GM23338 (cell line): ENCODE measurements around the gene SYNE2. TPM values are rescaled to one million over a fixed set of nuclear protein-coding genes. Genes with fewer than 3 reads are reported as not detected.

Experiments
- ATAC-seq: fragments of 200-7000 bp; cut with Tn5 transposase; 3 replicates; pipeline ENCODE4 v1.9.1; 2020
- DNase-seq: peaks from one replicate; pipeline ENCODE4 v3.0.0-alpha.2; 2015; ENCODE audit warnings: low spot score
- H2AFZ ChIP-seq: fragments of 200-600 bp; sonication (generic); 2 replicates; pipeline ENCODE4 v1.8.0; 2016; ENCODE audit warnings: antibody characterized with exemption, mild to moderate bottlenecking, moderate library complexity
- H3F3A ChIP-seq: fragments of 200-600 bp; sonication (generic); replicated peaks from 2 replicates; pipeline ENCODE4 v1.8.0; 2017; ENCODE audit warnings: antibody characterized with exemption, mixed run types, low read depth
- H3K27ac ChIP-seq: fragments of 200-600 bp; sonication (generic); 2 replicates; pipeline ENCODE4 v1.6.1; 2016; ENCODE audit warnings: low read depth
- H3K27me3 ChIP-seq: fragments of 200-600 bp; sonication (generic); 2 replicates; pipeline ENCODE4 v1.8.0; 2016; ENCODE audit warnings: mild to moderate bottlenecking, mixed run types, moderate library complexity; ENCODE audit not compliant: insufficient read depth
- H3K36me3 ChIP-seq: fragments of 200-600 bp; sonication (generic); 2 replicates; pipeline ENCODE4 v1.8.0; 2016; ENCODE audit warnings: mild to moderate bottlenecking; ENCODE audit not compliant: insufficient read depth
- H3K4me1 ChIP-seq: fragments of 200-600 bp; sonication (generic); 2 replicates; pipeline ENCODE4 v1.8.0; 2016; ENCODE audit warnings: mild to moderate bottlenecking, moderate library complexity; ENCODE audit not compliant: insufficient read depth
- H3K4me2 ChIP-seq: fragments of 200-600 bp; sonication (generic); 2 replicates; pipeline ENCODE4 v1.7.1; 2017; ENCODE audit warnings: mixed run types
- H3K4me3 ChIP-seq: fragments of 200-600 bp; sonication (generic); 2 replicates; pipeline ENCODE4 v1.6.1; 2016; ENCODE audit warnings: mixed run types
- H3K79me2 ChIP-seq: fragments of 200-600 bp; sonication (generic); replicated peaks from 2 replicates; pipeline ENCODE4 v1.8.0; 2017; ENCODE audit warnings: mild to moderate bottlenecking; ENCODE audit not compliant: insufficient read depth
- H3K9me2 ChIP-seq: fragments of 200-600 bp; sonication (generic); 2 replicates; pipeline ENCODE4 v1.8.0; 2017; ENCODE audit not compliant: insufficient read depth
- H4K20me1 ChIP-seq: fragments of 200-600 bp; sonication (generic); replicated peaks from 2 replicates; pipeline ENCODE4 v1.8.0; 2017; ENCODE audit warnings: mild to moderate bottlenecking; ENCODE audit not compliant: insufficient read depth
- H3K27ac Mint-ChIP-seq: 2 replicates; pipeline ENCODE4 v1.8.0; 2020; ENCODE audit warnings: inconsistent platforms, mild to moderate bottlenecking, moderate library complexity, mixed read lengths
- H3K27me3 Mint-ChIP-seq: 3 replicates; pipeline ENCODE4 v1.8.0; 2022; ENCODE audit warnings: low read depth, mild to moderate bottlenecking, moderate library complexity, mixed read lengths, inconsistent platforms; ENCODE audit not compliant: insufficient read depth, poor library complexity
- H3K36me3 Mint-ChIP-seq: 3 replicates; pipeline ENCODE4 v1.8.0; 2021; ENCODE audit warnings: low read depth, mild to moderate bottlenecking, inconsistent platforms, moderate library complexity, mixed read lengths
- H3K4me1 Mint-ChIP-seq: 3 replicates; pipeline ENCODE4 v1.8.0; 2020; ENCODE audit warnings: mild to moderate bottlenecking, inconsistent platforms, mixed read lengths
- H3K4me3 Mint-ChIP-seq: 3 replicates; pipeline ENCODE4 v1.8.0; 2021; ENCODE audit warnings: moderate library complexity, mild to moderate bottlenecking, inconsistent platforms, mixed read lengths
- H3K9me3 Mint-ChIP-seq: 3 replicates; pipeline ENCODE4 v1.8.0; 2020; ENCODE audit warnings: moderate library complexity, mild to moderate bottlenecking, inconsistent platforms, mixed read lengths
- EZH2 ChIP-seq: fragments of 200-600 bp; sonication (generic); IDR thresholded peaks from one replicate; pipeline ENCODE4 v1.8.0; 2017; ENCODE audit warnings: antibody characterized with exemption, mild to moderate bottlenecking, low read depth; ENCODE audit not compliant: unreplicated experiment
- EZH2phosphoT487 ChIP-seq: fragments of 200-600 bp; sonication (generic); IDR thresholded peaks from one replicate; pipeline ENCODE4 v1.8.1; 2018; ENCODE audit warnings: antibody characterized with exemption; ENCODE audit not compliant: unreplicated experiment
- POLR2AphosphoS5 ChIP-seq: IDR thresholded peaks from 2 replicates; pipeline ENCODE4 v1.6.1; 2016; ENCODE audit warnings: antibody characterized with exemption, low read depth
- ZNF114 ChIP-seq: fragments of 250-450 bp; sonication (Bioruptor Pico); IDR thresholded peaks from 2 replicates; pipeline ENCODE4 v1.5.0; 2020; ENCODE audit warnings: mild to moderate bottlenecking, moderate library complexity
- polyA plus RNA-seq: library from polyadenylated mRNA; unstranded; fragments of >200 nt; fragmentation: Nextera tagmentation; extraction: Ambion mirVana; gene quantifications from 2 replicates; pipeline ENCODE4 v1.2.1, GENCODE V29; 2016
- total RNA-seq: library from RNA; depleted of rRNA; stranded (reverse); fragments of >200 nt; shearing (Covaris generic); gene quantifications from 2 replicates; pipeline ENCODE4 v1.2.3, GENCODE V29; 2014
- TF ChIP-seq, protein P1 (sequence below), 2 experiments: fragments of 200-600 bp in 1 of 2; sonication (generic) in 1 of 2; conservative IDR thresholded peaks; 2 replicates each; pipeline versions ENCODE4 v1.5.1 to v1.6.1; 2016 to 2017; ENCODE audit warnings: antibody characterized with exemption in 2 of 2, low read depth in 2 of 2, mild to moderate bottlenecking in 2 of 2, moderate library complexity in 1 of 2
- TF ChIP-seq, protein P2 (sequence below): IDR thresholded peaks from 2 replicates; pipeline ENCODE4 v1.6.1; 2016; ENCODE audit warnings: antibody characterized with exemption
- TF ChIP-seq, protein P3 (sequence below): fragments of 250-450 bp; sonication (Bioruptor Pico); IDR thresholded peaks from 2 replicates; pipeline ENCODE4 v1.5.0; 2020; ENCODE audit warnings: mild to moderate bottlenecking, moderate library complexity

The SYNE2 gene
- total and polyA plus RNA-seq, 2 experiments from 2014 or later, result 34.3 to 86.5 TPM

DNA sequence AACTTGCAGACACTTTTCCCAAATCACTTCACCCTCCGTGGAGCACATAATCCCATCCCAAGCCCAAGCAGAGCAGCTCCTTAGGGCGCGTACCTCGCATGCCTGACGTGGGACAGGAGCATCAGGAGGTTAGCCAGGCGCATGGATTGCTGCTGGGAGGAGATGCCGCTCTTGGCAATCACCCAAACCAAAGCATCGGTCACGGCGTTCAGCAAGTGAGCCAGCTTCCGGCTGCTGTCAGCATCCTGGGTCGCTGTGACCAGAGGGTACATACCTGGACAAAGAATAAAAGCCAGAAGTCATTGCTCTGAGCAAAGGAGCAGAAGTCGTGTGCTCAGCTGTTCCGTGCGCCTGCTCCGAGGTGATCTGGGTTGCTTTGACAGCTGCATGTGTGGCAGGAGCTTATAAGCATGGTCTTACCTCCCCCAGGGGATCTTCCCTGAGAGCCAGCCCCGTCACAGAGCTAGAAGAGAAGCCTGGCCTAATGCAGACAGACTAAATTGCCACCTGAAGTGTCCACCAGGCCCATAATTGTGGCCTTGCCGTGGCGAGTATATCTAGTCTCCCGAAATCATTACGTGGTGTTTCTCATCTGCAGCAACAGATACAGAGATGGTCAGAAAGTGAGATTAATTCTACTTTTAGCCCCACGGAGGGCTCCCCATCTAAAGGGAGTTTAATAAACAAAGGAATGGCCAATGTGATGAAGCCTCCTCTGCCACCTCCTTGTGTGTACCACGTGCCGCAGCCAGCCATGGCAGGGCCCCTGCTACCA is 382.3 kb downstream of the SYNE2 start:
- H4K20me1 ChIP-seq, result no peaks in the 10 kb centered on the region; the same call in 1 of the 2 replicates
- Mint-ChIP-seq H3K4me1 (no peaks in the 10 kb centered on the region), H3K27me3 (peaks cover 14% of the 10 kb centered on the region), H3K27ac (no peak overlapping the region), H3K9me3 (no peaks in the 10 kb centered on the region), H3K36me3 (peaks cover 2% of the 10 kb centered on the region; the same call in 1 of the 3 replicates), H3K4me3 (no peak overlapping the region)
- no peaks in the 10 kb centered on the region for H3K27me3 ChIP-seq
- H3K4me3 ChIP-seq, result no peak overlapping the region
- no peaks in the 10 kb centered on the region for H3K79me2 ChIP-seq
- no peak overlapping the region for H3K4me2 ChIP-seq
- no peak for DNase-seq
- TF ChIP-seq EZH2 (no peak), ZNF114 (CRISPR knock-in tag) (no peak)
- TF ChIP-seq, protein P1, sequence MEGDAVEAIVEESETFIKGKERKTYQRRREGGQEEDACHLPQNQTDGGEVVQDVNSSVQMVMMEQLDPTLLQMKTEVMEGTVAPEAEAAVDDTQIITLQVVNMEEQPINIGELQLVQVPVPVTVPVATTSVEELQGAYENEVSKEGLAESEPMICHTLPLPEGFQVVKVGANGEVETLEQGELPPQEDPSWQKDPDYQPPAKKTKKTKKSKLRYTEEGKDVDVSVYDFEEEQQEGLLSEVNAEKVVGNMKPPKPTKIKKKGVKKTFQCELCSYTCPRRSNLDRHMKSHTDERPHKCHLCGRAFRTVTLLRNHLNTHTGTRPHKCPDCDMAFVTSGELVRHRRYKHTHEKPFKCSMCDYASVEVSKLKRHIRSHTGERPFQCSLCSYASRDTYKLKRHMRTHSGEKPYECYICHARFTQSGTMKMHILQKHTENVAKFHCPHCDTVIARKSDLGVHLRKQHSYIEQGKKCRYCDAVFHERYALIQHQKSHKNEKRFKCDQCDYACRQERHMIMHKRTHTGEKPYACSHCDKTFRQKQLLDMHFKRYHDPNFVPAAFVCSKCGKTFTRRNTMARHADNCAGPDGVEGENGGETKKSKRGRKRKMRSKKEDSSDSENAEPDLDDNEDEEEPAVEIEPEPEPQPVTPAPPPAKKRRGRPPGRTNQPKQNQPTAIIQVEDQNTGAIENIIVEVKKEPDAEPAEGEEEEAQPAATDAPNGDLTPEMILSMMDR (conservative IDR thresholded peaks at IDR 0.05; ENCODE audit: low read depth in 2 of 2), result no peak
- H3K36me3 ChIP-seq, result no peaks in the 10 kb centered on the region
- H3F3A ChIP-seq, result no peaks in the 10 kb centered on the region
- no peak overlapping the region for H2AFZ ChIP-seq
- H3K27ac ChIP-seq, result no peak overlapping the region
- ATAC-seq, result no peak; the same call in 2 of the 3 replicates
- H3K4me1 ChIP-seq, result no peaks in the 10 kb centered on the region
- no peaks in the 10 kb centered on the region for H3K9me2 ChIP-seq

DNA sequence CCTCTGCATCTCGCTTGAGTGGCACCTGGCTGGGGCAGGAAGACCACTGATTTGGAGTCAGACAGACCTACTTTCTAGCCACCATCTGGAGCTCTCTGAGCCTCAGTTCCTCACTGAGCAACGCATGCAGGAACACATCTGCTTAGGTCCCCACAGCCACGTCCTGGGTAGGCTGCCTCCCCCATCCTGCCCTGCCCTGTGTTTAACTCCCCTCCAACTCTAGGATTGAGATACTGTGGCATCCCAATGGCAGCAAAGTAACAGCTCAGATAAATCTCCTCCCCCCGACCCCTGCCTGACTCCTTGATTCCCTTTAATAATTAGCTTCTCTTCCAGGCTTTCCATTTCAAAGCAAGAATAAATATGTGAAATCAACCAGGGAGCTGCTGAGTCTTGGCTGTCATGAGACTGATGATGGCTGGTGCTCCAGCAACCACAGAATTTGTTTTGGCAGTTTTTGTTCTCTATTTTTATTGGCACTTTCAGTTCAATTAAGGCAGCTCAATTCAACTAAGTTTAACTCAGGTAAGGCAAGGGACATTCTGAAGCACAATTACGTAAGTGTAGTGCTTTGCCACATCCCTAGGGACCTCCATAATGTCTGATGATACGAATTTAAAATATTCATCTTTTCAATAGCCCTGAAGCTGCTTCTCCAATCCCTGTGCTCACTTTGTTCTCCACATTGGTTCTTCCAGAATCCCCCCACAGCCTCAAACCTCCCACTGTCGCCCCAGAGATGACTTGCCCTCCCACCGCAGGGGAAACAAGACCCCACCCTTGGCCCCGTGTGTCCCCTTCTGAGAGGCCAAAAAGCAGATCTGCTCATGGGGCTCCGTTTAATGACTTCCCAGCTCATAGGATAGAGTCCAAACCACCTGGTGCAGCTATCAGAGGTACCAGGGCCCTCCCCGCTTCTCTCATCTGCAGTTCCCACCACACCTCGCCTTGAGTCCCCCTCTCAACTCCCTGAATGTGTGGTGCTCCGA is 383.1 kb downstream of the SYNE2 start:
- no peak overlapping the region for H3K27ac ChIP-seq
- no peak for TF ChIP-seq EZH2phosphoT487
- TF ChIP-seq, protein P2, sequence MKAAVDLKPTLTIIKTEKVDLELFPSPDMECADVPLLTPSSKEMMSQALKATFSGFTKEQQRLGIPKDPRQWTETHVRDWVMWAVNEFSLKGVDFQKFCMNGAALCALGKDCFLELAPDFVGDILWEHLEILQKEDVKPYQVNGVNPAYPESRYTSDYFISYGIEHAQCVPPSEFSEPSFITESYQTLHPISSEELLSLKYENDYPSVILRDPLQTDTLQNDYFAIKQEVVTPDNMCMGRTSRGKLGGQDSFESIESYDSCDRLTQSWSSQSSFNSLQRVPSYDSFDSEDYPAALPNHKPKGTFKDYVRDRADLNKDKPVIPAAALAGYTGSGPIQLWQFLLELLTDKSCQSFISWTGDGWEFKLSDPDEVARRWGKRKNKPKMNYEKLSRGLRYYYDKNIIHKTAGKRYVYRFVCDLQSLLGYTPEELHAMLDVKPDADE, result no peak
- TF ChIP-seq, protein P3, sequence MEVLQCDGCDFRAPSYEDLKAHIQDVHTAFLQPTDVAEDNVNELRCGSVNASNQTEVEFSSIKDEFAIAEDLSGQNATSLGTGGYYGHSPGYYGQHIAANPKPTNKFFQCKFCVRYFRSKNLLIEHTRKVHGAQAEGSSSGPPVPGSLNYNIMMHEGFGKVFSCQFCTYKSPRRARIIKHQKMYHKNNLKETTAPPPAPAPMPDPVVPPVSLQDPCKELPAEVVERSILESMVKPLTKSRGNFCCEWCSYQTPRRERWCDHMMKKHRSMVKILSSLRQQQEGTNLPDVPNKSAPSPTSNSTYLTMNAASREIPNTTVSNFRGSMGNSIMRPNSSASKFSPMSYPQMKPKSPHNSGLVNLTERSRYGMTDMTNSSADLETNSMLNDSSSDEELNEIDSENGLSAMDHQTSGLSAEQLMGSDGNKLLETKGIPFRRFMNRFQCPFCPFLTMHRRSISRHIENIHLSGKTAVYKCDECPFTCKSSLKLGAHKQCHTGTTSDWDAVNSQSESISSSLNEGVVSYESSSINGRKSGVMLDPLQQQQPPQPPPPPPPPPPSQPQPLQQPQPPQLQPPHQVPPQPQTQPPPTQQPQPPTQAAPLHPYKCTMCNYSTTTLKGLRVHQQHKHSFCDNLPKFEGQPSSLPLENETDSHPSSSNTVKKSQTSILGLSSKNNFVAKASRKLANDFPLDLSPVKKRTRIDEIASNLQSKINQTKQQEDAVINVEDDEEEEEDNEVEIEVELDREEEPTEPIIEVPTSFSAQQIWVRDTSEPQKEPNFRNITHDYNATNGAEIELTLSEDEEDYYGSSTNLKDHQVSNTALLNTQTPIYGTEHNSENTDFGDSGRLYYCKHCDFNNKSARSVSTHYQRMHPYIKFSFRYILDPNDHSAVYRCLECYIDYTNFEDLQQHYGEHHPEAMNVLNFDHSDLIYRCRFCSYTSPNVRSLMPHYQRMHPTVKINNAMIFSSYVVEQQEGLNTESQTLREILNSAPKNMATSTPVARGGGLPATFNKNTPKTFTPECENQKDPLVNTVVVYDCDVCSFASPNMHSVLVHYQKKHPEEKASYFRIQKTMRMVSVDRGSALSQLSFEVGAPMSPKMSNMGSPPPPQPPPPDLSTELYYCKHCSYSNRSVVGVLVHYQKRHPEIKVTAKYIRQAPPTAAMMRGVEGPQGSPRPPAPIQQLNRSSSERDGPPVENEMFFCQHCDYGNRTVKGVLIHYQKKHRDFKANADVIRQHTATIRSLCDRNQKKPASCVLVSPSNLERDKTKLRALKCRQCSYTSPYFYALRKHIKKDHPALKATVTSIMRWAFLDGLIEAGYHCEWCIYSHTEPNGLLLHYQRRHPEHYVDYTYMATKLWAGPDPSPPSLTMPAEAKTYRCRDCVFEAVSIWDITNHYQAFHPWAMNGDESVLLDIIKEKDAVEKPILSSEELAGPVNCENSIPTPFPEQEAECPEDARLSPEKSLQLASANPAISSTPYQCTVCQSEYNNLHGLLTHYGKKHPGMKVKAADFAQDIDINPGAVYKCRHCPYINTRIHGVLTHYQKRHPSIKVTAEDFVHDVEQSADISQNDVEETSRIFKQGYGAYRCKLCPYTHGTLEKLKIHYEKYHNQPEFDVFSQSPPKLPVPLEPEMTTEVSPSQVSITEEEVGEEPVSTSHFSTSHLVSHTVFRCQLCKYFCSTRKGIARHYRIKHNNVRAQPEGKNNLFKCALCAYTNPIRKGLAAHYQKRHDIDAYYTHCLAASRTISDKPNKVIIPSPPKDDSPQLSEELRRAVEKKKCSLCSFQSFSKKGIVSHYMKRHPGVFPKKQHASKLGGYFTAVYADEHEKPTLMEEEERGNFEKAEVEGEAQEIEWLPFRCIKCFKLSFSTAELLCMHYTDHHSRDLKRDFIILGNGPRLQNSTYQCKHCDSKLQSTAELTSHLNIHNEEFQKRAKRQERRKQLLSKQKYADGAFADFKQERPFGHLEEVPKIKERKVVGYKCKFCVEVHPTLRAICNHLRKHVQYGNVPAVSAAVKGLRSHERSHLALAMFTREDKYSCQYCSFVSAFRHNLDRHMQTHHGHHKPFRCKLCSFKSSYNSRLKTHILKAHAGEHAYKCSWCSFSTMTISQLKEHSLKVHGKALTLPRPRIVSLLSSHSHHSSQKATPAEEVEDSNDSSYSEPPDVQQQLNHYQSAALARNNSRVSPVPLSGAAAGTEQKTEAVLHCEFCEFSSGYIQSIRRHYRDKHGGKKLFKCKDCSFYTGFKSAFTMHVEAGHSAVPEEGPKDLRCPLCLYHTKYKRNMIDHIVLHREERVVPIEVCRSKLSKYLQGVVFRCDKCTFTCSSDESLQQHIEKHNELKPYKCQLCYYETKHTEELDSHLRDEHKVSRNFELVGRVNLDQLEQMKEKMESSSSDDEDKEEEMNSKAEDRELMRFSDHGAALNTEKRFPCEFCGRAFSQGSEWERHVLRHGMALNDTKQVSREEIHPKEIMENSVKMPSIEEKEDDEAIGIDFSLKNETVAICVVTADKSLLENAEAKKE (CRISPR knock-in tag), result no peak
- no peak for TF ChIP-seq POLR2AphosphoS5

More for the DNA sequence above, 383.1 kb downstream of the SYNE2 start:
- Histone ChIP-seq H3K79me2 (no peaks in the 10 kb centered on the region), H2AFZ (no peak overlapping the region), H4K20me1 (no peaks in the 10 kb centered on the region; the same call in 1 of the 2 replicates), H3K4me2 (no peak overlapping the region), H3K4me1 (no peaks in the 10 kb centered on the region), H3K36me3 (no peaks in the 10 kb centered on the region), H3K4me3 (no peak overlapping the region), H3K27me3 (no peaks in the 10 kb centered on the region), H3K9me2 (no peaks in the 10 kb centered on the region), H3F3A (no peaks in the 10 kb centered on the region)
- Mint-ChIP-seq H3K36me3 (peaks cover 2% of the 10 kb centered on the region; the same call in 1 of the 3 replicates), H3K27me3 (peaks cover 14% of the 10 kb centered on the region), H3K4me1 (no peaks in the 10 kb centered on the region), H3K4me3 (no peak overlapping the region), H3K9me3 (no peaks in the 10 kb centered on the region), H3K27ac (no peak overlapping the region)
- ATAC-seq (no peak), DNase-seq (no peak)
